ENCODE measurements around the gene MYO1F. TPM values are rescaled to one million over a fixed set of nuclear protein-coding genes. Genes with fewer than 3 reads are reported as not detected.
"Not testable (repeated sequence)": the region's sequence is repeated elsewhere in the genome, so short reads cannot be mapped to it uniquely, and the experiment has no call there.

MYO1F gene
- total and polyA plus RNA-seq, 11 donors: 1.8 to 56.6 (median 4.7) TPM

DNA sequence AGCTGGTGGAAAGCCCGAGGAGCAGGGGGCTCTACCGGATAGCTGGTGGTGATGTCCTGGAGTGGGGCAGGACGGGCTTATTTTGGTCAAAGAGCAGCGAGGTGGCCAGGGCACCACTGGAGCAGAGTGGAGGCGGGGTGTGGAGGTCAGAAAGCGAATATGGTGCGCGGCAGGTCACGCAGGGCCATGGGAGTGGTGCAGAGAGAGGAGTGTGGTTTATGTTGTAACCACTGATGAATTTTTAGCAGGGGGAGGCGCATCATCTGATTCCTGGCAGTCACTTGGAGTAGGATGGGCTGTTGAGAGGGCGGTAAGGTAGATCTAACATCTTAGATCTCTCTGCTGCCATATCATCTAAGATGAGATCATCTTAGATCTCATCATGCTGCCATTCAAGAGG is 61.9 kb downstream of the MYO1F start:
- no peak for ATAC-seq
- intact Hi-C loops (cut with DNase I): no loop called here

GRCh38 chr19:8514505-8515009 is 62.7 kb downstream of the MYO1F start:
- 79 to 85% (median 82%) methylated on average over 21 of the region's 21 CpGs for WGBS, 4 donors
- Histone ChIP-seq H3K27ac (peak overlapping the region; percentile 95 to 100 (median 99)), H3K36me3 (peaks cover 0 to 18% (median 4%) of the 10 kb centered on the region in 9 donors), H3K4me3 (peak overlapping the region in 11 of 12 donors; percentile 66 to 94 (median 88)), H3K4me1 (peaks cover 8 to 62% (median 17%) of the 10 kb centered on the region in 12 donors)
- ATAC-seq, H3K9me3 ChIP-seq, H3K27me3 ChIP-seq, DNase-seq: not testable (repeated sequence)
- intact Hi-C loops (cut with DNase I): loop anchor here in 3 of 10 donors (5.0 kb wide), 2 partner anchors 67 to 102 kb away; partner anchors contain the start of gene MARCHF2 (in 2 of the 3)

More for the DNA sequence above, 61.9 kb downstream of the MYO1F start:
- Histone ChIP-seq H3K27me3 (no peaks in the 10 kb centered on the region), H3K36me3 (peaks cover 0 to 13% (median 4%) of the 10 kb centered on the region in 9 donors), H3K4me1 (peaks cover 8 to 62% (median 17%) of the 10 kb centered on the region in 12 donors), H3K4me3 (no peak overlapping the region), H3K27ac (peak overlapping the region in 1 of 12 donors; percentile 100), H3K9me3 (no peaks in the 10 kb centered on the region)
- peak in 2 of 5 donors; percentile 40 to 73 for DNase-seq
- 85 to 94% (median 90%) methylated on average over 11 of the region's 11 CpGs for WGBS, 4 donors
- TF ChIP-seq, protein P1, sequence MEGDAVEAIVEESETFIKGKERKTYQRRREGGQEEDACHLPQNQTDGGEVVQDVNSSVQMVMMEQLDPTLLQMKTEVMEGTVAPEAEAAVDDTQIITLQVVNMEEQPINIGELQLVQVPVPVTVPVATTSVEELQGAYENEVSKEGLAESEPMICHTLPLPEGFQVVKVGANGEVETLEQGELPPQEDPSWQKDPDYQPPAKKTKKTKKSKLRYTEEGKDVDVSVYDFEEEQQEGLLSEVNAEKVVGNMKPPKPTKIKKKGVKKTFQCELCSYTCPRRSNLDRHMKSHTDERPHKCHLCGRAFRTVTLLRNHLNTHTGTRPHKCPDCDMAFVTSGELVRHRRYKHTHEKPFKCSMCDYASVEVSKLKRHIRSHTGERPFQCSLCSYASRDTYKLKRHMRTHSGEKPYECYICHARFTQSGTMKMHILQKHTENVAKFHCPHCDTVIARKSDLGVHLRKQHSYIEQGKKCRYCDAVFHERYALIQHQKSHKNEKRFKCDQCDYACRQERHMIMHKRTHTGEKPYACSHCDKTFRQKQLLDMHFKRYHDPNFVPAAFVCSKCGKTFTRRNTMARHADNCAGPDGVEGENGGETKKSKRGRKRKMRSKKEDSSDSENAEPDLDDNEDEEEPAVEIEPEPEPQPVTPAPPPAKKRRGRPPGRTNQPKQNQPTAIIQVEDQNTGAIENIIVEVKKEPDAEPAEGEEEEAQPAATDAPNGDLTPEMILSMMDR (IDR thresholded peaks at IDR 0.05): no peak
- TF ChIP-seq POLR2A (IDR thresholded peaks at IDR 0.05): no peak

DNA sequence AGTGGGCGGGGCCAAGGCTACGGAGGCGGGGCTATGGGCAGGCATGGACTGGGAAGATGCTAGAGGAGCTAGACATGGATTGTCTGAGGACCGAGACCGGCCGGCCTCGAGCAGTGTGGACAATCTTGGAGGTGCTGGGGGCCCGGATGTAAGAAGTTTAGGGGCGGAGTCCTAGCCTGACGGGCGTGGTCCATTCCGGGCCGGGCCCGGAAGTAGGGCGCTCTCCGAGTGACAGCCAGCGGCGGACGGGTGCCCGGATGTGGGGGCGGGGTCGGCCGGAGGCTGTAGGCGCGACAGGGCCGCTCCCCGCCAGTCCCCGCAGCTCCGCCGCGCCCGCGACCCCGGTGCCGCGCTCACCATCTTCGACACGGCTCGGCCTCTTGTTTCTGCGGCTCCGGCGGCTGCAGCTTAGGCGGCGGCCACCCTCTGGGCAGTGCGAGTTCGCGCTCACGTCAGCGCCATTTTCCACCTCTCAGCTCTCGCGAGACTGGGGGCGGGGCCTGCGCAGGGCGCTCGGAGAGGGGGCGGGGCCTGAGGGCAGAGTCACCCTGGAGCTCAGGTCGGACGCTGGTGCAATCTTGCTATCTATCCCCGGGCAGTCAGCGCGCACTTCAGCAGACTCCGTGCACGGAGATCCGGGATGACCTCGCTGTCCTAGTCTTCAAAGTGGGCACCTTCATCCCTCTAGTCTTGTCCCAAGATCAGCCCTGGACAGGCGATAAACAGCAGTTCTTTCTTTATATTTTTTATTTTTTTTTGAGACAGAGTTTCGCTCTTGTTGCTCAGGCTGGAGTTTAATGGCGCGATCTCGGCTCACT is 63.3 kb downstream of the MYO1F start, which contains the start of gene ZNF414:
Gene ZNF414, minus strand, starts transcription at position 481 of the 818 bp plus-strand sequence. Its CDS starts 121 bp downstream, at position 360.
- Histone ChIP-seq H3K9me3 (no peaks in the 10 kb centered on the region), H3K4me1 (peaks cover 8 to 62% (median 17%) of the 10 kb centered on the region in 12 donors), H3K4me3 (peak within 1 kb of the TSS; percentile 19 to 94 (median 86)), H3K27ac (peak within 1 kb of the TSS; percentile 95 to 100 (median 99)), H3K27me3 (no peaks in the 10 kb centered on the region), H3K36me3 (peaks cover 0 to 18% (median 4%) of the 10 kb centered on the region in 9 donors)
- TF ChIP-seq, protein P1 (IDR thresholded peaks at IDR 0.05): peak in 1 of 12 donors; percentile 6
- TF ChIP-seq POLR2A (IDR thresholded peaks at IDR 0.05): peak in 1 of 2 donors; percentile 82
- DNase-seq: peak; percentile 97 to 98 (median 97)
- peak; percentile 93 to 96 (median 95) for ATAC-seq
- intact Hi-C loops (cut with DNase I): loop anchor here in 3 of 10 donors (5.0 kb wide), 2 partner anchors 67 to 102 kb away; partner anchors contain the start of gene MARCHF2 (in 2 of the 3)
- 1 to 3% (median 1%) methylated on average over 38 to 70 of the region's 70 CpGs for WGBS, 4 donors

GRCh38 chr19:8513036-8513686 is 64.1 kb downstream of the MYO1F start:
- Histone ChIP-seq H3K36me3 (peaks cover 0 to 18% (median 4%) of the 10 kb centered on the region in 9 donors), H3K4me3 (peak overlapping the region; percentile 19 to 94 (median 86)), H3K27ac (peak overlapping the region; percentile 95 to 100 (median 99)), H3K27me3 (no peaks in the 10 kb centered on the region), H3K9me3 (no peaks in the 10 kb centered on the region), H3K4me1 (peaks cover 8 to 56% (median 17%) of the 10 kb centered on the region in 12 donors)
- ATAC-seq (no peak), DNase-seq (peak in 1 of 5 donors; percentile 41)
- WGBS, 4 donors: 46 to 60% (median 59%) methylated on average over 16 to 19 of the region's 19 CpGs
- no peak for TF ChIP-seq POLR2A (IDR thresholded peaks at IDR 0.05)
- TF ChIP-seq, protein P1 (IDR thresholded peaks at IDR 0.05): no peak
- intact Hi-C loops (cut with DNase I): loop anchor here in 3 of 10 donors (5.0 kb wide), 2 partner anchors 66 to 101 kb away; partner anchors contain the start of gene MARCHF2 (in 2 of the 3)
